Endometrial microvascular endothelial cells (primary cell): Measurements from ENCODE around the gene NUTM2G. TPM values are rescaled to one million over a fixed set of nuclear protein-coding genes. Genes with fewer than 3 reads are reported as not detected.
"Not testable (repeated sequence)": the region's sequence is repeated elsewhere in the genome, so short reads cannot be mapped to it uniquely, and the experiment has no call there.

Experiments used
- in situ Hi-C: cut with HindIII; loops from 2 replicates; pipeline ENCODE4 v1.10.0; 2017; ENCODE audit warnings: low sequenced_read_pairs, low pct_unique_long_range_greater_than_20kb; ENCODE audit errors: inconsistent ontology term
- total RNA-seq: library from RNA; depleted of rRNA; stranded (reverse); fragments of >200 nt; gene quantifications from one replicate; pipeline ENCODE4 v1.2.3, GENCODE V29; 2015; ENCODE audit errors: inconsistent ontology term

NUTM2G gene, protein sequence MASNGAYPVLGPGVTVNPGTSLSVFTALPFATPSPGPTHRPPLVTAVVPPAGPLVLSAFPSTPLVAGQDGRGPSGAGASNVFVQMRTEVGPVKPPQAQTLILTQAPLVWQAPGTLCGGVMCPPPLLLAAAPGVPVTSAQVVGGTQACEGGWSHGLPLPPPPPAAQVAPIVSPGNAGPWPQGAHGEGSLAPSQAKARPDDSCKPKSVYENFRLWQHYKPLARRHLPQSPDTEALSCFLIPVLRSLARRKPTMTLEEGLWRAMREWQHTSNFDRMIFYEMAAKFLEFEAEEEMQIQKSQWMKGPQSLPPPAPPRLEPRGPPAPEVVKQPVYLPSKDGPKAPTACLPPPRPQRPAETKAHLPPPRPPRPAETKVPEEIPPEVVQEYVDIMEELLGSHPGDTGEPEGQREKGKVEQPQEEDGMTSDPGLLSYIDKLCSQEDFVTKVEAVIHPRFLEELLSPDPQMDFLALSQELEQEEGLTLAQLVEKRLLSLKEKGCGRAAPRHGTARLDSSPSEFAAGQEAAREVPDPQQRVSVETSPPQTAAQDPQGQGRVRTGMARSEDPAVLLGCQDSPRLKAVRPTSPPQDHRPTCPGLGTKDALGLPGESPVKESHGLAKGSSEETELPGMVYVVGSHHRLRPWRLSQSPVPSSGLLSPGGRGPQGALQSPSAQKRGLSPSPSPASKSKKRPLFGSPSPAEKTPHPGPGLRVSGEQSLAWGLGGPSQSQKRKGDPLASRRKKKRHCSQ
- total RNA-seq: not detected

- in situ Hi-C loops: not testable (repeated sequence)
Observed at GRCh38 chr9:96928543-96928942, at the start of gene NUTM2G. Gene NUTM2G, plus strand, starts transcription at chr9:96928843. Its CDS starts 182 bp downstream, at chr9:96929025.

GRCh38 chr9:96883922-96884321 lies 44.7 kb upstream of the NUTM2G start:
- in situ Hi-C loops: no loop called here

- in situ Hi-C loops: no loop called here
Observed at GRCh38 chr9:96884443-96884842, 44.2 kb upstream of the NUTM2G start.

DNA sequence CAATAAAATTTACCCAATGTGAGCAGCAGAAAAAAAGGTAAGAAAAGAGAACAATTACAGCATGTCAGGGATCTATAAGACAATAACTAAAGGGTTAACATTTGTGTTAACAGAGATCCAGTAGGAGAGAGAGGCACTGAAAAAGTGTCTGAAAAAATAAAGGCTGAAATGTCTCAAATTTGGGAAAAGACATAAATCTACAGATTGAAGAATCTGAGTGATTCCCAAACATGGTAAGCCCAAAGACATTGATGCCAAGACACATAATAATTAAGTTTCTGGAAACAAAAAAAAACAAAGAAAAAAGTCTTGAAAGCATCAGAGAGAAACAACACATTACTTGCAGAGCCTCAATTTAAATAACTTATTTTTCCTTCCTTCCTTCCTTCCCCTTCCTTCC lies 43.2 kb upstream of the NUTM2G start:
- in situ Hi-C loops: no loop called here

DNA sequence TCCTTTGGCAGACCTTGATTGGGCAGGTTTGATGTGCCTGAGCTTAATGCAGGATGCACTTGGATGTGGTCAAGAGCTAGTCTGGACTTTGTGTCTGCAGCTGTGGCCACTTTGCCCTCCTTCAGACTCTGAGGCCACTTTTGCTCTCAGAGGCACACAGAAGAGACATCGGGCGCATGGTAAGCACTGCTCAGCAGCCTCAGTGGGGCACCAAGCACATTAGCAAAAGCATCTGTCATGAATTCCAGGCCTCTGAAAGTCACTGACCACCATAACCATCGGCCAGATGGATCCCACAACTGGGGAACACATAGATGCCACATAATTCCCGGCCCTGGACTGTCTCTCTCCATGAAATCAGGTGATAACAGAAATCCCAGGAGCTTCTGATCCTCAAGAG lies 40.1 kb upstream of the NUTM2G start:
- in situ Hi-C loops: no loop called here

- in situ Hi-C loops: no loop called here
Observed at GRCh38 chr9:96892131-96892530, 36.5 kb upstream of the NUTM2G start.

GRCh38 chr9:96900010-96900409 lies 28.6 kb upstream of the NUTM2G start:
- in situ Hi-C loops: not testable (repeated sequence)

DNA sequence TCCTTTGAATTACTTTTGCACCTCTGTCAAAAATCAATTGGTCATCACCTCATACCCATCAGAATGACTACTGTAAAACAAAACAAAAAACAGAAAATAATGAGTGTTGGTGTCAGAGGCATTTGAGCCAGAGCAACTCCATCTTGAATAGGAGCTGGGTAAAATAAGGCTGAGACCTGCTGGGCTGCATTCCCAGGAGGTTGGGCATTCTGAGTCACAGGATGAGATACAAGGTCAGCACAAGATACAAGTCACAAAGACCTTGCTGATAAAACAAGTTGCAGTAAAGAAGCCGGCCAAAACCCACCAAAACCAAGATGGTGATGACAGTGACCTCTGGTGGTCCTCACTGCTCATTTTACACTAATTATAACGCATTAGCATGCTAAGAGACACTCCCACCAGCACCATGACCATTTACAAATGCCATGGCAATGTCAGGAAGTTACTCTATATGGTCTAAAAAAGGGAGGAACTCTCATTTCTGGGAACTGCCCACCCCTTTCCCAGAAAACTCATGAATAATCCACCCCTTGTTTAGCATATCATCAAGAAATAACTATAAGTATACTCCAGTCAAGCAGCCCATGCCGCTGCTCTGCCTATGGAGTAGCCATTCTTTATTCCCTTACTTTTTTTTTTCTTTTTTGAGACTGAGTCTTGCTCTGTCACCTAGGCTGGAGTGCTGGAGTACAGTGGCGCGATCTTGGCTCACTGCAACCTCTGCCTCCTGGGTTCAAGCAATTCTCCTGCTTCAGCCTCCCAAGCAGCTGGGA lies 23.5 kb upstream of the NUTM2G start:
- in situ Hi-C loops: not testable (repeated sequence)

GRCh38 chr9:96908479-96908878 lies 20.2 kb upstream of the NUTM2G start:
- in situ Hi-C loops: not testable (repeated sequence)

DNA sequence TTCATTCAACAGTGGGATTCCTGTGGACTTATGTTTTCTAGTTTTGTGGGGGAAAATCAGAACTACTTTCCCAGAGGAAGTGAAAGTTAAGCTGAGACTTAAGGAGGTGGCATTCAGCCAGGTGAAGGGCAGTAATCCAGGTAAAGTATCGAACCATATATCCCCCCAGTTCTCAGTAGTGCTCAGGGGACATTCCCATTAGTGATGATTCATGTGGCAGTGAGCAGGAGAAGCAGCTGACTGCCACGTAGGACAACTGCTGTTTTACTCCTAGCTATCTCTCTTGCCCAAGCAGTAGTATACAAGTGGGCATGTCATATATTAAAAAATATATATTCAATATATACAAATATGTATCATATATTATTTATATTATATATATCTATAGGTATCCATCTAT lies 13.1 kb upstream of the NUTM2G start:
- in situ Hi-C loops: not testable (repeated sequence)

- in situ Hi-C loops: not testable (repeated sequence)
Observed at GRCh38 chr9:96916531-96916930, 12.1 kb upstream of the NUTM2G start.

DNA sequence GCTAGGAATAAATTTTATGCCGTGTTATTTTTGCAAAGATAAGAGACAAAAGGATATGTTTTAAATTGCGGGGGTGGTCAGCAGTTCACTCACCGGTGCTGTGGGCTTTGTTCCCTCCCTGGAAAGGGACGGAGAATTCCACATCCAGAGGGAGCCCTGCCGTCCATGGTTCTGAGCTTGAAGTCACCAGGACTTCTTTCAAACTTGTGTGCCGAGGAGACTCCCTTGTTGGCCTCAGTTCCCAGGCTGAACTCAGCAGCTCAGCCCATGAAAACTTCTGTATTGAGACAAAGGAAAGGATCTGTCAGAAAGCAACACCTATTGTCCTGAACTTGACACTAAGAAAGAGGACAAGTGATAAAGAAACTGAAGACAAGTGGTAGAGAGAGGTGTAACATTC lies 10.1 kb upstream of the NUTM2G start:
- in situ Hi-C loops: not testable (repeated sequence)

- in situ Hi-C loops: not testable (repeated sequence)
Observed at GRCh38 chr9:96920803-96921202, 7.8 kb upstream of the NUTM2G start.

DNA sequence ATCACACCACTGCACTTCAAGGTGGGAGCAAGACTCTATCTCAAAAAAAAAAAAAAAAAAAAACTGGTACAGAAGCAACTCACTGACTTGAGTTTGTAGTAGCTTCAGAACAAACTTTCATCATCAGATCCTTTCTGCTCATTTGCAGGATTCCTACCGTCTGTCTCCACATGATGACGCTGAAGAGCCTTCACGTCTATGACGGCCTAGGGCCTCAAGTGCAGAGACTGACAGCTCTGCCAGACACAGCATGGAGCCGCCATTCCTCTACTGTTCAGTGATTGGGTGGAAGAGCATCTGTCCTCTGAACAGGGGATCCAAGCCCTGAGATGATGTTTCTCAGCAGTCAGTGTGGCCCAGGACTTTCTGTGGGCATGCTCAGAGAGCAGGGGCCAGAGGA lies 3.1 kb upstream of the NUTM2G start:
- in situ Hi-C loops: not testable (repeated sequence)

- in situ Hi-C loops: not testable (repeated sequence)
Observed at GRCh38 chr9:96931665-96932064, 3.0 kb downstream of the NUTM2G start.

- in situ Hi-C loops: not testable (repeated sequence)
Observed at GRCh38 chr9:96934097-96934496, 5.5 kb downstream of the NUTM2G start.

DNA sequence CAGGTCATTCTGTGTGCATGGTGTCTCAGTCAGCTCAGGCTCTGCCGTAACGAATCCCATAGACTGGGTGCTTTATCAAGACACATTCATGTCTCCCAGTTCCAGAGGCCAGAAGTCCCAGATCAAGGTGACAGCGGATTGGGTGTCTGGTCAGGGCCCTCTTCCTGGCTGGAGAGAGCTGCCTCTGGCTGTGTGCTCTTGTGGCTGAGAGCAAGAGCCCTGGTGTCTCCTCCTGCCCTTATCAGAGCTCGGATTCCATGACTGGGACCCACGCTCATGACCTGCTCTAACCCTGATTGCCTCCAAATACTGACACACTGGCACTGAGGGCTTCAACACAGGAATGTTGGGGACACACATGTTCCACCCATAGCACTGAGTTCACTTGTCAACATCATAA lies 6.1 kb downstream of the NUTM2G start:
- in situ Hi-C loops: not testable (repeated sequence)

GRCh38 chr9:96935401-96935800 lies 6.8 kb downstream of the NUTM2G start:
- in situ Hi-C loops: not testable (repeated sequence)

- in situ Hi-C loops: not testable (repeated sequence)
Observed at GRCh38 chr9:96937442-96937841, 8.8 kb downstream of the NUTM2G start.
